GM18873 (cell line): ENCODE data around the gene CACNA1G.

Experiments
- ATAC-seq: cut with Tn5 transposase; IDR thresholded peaks from one replicate; pipeline ENCODE4 v1.9.1; 2021; ENCODE audit warnings: mild to moderate bottlenecking, moderate library complexity, moderate number of reproducible peaks; ENCODE audit not compliant: unreplicated experiment, low FRiP score

The CACNA1G gene

DNA sequence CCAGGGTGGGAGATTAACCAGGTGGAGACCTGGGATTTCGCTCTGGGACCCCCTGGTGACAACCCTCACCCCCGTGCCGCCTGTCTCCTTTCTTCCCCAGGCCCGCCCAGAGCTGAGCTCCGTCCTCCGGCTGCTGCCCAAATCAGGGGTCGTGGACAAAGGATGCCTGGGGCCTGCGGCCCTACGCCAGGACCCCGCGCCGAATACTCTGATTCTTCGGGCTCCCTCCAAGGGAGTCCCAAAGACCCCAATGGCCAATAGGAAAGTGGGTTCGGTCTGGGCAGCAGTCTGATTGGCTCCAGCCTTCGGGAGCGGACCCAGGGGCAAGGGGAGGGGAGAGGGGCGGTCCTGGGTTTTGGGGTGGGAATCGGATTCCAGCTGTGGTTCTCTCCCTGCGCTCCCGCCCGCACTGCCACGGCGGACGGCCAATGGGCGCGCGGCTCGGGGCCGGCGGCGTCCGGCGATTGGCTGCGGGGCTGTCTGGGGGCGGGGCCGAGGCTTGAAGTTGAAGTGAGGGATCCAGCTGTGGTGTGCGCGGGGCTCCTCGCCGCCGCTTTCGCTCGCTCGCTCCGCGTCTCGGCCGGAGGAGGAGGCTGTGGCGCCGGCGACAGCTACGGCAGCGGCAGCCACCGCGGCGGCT lies at the start of gene CACNA1G:
TSS of gene CACNA1G (plus strand) at position 531 of the 640 bp plus-strand sequence. CDS start 745 bp downstream, outside the sequence.
- no peak for ATAC-seq

DNA sequence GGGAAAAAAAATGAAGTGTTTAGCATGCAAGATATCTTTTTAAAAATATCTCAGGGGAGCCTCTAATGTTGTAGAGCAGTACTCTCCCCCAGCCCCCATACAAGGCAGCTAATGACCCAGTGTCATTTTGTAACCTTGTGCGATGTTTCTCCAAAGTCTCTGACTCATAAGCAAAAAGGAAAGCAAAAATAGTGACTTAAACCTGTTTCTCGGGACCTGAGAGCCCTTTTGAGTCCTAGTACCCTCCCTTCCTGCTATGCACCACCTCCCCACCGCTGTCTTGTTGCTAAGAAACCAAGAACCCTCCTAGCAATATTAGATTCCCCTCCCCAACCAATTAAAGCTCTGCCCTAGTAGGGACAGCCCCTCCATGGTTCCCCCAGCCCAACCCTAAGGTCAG lies 49.5 kb upstream of the CACNA1G start:
- peak; percentile 87 for ATAC-seq

DNA sequence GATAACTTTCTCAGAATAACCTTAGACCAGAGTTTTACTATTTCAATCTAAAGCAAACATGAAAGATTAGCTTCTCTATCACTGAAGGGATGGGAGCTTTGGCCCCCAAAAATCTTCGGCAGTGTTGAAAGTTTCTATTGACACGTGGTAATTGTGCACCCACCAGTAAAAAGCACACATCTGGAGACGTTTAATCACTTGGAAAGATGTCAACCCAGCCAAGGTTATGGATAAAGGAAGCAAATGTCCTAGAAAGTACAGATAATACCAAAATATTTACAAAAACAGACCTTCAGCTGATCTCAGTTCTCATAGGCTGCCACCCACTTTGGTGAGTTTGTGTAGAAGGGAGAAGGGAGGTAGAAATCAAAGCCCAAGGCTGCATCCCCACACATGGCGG lies 47.0 kb upstream of the CACNA1G start:
- ATAC-seq: no peak

DNA sequence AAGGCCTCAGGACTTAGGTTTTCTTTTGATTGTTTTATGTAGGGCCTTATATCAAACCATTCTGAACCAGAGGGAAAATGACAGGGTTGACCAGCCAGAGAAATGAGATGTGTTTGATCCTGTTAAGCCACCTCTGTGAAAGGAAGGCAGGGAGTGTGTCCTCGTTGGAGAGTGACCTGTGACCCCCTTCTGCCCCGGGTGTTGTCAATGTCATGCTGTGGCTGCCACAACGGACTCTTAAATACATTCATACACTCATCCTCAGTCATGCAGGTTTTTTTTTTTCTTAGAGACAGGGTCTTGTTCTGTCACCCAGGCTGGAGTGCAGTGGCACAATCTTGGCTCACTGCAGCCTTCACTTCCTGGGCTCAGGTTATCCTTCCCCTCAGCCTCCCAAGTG lies 46.1 kb upstream of the CACNA1G start:
- no peak for ATAC-seq

DNA sequence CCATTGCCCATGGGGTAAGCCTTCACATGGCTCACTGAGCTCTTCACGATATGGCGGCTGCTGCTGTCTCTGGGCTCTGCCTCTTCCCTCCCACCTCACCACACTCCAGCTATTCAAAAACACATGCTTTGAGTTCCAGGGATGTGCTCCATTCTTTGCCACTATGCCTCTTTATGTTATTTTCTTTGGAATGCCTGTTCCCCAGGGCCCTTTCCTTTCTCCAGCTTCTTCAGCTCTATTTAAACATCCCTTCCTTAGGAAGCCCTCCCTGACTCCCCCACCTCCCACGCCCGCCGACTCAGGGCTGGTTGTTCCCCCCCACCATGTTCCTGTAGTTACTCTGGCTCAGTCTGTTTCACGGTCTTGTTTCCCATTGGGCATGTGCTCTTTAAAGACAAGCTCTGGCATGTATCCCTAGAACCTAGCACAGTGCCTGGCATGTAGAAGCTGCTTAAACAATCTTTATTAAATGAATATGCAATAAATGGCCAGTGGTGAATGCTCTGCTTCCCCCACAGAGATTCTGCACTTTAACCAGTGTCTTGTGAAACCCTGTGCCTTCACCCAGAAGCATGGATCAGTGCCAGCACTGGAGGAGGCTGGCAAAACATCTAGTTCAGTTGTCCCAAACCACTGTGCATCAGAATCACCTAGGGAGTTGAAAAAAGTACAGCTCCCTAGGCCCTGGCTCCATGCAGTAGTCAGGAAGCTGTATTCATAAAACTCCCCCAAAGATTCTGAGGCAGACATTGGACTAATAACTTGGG lies 45.4 kb upstream of the CACNA1G start:
- ATAC-seq: no peak

DNA sequence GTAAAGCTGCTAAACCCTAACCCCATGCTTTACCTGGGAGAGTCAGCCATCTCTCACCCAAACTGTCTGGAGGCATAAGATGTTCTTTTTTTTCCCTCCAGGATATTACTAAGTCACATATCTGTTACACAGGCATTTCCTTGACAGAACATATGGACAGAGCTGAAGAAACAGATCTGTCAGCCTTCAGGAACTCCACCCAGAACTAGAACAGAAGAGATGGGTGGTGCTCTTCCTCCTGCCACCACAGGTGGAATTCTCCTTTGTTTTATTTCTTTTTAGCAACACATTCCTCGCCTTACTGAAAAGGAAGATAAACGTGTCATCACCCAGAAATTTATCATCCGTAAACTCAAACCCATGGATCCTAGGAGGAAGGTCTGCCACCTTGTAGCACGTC lies 43.5 kb upstream of the CACNA1G start:
- no peak for ATAC-seq

DNA sequence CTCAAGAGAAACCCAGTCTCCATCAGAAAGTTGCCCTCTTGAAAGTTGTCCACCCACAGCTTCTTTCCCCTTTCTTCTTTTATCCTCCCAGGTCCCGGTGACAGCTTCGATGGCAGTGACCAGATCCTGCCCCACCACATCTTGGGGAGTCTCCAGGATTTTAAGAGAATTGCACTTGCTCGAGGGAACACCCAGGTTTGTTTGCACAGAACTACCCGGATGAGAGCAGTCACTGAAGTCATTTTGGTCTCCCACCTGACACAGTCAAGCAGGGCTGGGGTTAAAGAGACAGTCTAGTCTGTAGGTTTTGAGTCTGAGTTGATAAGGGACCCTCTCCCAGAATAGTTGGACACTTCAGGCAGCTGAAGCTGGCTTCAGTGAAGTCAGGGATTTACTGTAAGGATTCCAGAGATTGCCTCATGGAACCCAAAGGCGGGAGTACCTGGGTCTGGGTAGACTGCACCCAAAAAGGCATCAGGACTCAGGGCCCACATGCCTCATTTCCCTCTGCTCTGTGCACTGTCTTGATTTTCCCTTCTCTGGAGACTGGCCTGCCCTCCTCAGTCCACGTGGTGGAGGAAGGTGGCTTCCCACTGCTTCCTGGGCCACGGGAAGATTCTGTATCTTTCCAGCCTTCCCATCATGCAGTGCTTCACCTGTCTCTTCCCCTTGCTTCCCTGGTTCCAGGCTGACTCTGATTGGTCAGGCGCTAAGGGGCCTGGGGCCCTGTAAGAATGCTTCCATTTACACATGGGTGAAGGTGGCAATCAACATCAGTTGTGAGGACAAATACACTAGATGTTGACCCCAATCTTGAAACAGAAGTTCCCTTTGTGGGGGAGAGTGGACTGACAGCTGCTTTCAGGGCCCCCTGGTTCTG lies 42.8 kb upstream of the CACNA1G start:
- no peak for ATAC-seq

DNA sequence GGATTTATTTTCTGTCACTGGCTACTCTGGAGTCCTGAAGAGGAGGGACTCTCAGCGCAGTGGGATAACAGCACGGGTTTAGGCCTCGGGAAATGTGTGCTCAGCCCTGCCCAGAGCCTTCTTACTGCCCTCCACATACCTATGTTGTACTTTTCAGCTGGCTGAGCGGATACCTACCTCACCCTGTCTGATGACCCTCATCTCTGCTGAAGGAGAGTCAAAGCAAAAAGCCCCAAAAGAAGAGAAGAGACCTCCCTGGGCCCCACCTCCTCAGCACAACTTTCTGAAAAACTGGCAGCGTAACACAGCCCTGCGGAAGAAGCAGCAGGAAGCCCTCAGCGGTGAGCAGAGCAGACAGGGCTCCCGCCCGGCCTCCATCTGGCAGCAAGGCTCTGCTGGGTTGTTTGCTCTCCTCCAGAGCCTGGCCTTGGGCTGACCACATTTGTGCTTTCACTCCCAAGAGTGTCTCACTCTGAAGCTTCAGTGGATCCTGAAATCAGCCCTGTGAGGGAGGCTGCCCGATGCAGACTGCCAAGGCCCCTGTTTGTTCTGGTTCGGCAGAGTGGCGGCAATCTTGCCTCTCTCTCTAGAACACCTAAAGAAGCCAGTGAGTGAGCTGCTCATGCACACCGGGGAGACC lies 42.0 kb upstream of the CACNA1G start:
- ATAC-seq: no peak

DNA sequence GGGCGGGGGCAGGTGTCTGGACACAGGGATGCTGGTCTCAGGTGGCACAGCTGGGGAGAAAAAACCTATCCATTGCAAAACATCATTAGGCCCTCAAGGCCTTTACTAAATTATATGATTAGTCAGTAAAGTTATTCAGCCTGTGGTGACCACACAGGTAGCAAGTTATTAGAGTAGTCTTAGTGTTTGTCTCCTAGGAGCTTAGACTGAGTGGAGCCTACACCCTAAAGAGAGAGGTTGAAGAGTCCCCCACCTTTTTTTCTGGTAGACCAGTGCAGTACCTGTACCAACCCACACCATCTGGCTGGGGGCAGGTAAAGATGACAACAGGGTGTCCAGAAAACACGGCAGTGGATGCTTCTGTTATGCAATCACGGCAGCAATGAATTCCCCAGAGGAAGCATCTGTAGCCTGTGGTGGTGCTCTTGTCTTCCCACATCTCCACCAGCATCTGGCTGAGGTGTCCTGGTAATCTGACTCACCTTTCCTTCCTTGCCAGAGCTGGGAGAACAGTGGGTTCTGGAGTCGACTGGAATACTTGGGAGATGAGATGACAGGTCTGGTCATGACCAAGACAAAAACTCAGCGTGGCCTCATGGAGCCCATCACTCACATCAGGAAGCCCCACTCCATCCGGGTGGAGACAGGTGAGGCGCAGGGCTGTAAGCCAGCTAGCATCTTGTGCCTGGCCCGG lies 41.2 kb upstream of the CACNA1G start:
- ATAC-seq: no peak

DNA sequence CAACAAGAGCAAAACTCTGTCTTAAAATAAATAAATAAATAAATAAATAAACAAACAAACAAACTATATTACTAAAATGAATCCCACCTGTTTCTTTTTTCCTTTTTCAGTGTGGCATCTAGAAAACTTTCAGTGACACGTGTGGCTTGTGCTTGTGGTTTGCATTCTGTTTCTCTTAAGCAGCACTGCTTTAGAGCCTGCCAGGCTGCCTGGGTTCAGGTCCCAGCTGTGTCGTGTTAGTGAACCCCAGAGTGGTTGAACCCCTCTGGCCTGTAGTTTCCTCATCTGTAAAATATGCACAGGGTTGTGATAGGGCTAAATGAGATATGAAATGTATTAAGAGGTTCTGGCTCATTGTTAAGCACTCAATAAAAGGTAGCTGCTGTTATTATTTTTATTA lies 40.0 kb upstream of the CACNA1G start:
- ATAC-seq: no peak

DNA sequence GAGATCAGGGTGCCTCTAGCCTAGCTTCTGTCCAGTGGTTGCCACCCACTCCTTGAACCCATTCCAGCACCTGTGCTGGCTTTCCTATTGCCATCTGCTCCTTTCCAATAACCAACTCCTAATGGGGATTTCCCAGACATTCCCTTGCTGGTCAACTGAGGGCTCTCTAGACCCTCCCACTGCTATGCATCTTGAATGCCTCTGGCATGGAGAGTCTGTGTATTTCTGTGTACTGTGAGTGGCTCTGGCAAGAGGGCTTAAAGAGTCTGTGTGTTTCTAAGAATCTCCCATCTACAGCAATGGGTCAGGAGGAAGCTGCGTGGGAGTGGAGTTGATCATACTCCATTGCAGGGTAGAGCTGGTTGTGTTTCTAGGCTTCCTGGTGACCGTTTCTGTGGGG lies 39.0 kb upstream of the CACNA1G start:
- no peak for ATAC-seq

DNA sequence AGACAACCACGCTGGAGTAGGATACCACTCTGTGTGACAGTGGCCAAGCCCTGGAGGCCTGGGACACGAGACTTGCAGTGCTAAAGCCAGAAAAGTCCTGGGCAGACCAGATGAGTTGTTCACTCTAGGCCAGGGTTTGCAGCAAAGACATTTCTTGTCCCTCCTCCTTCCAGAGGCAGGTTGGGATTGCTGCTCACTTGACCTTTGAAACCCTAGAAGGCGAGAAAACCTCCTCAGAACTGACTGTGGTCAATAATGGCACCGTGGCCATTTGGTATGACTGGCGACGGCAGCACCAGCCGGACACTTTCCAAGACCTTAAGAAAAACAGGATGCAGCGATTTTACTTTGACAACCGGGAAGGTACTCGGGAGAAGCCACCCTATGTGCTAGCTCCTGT lies 37.7 kb upstream of the CACNA1G start:
- no peak for ATAC-seq

DNA sequence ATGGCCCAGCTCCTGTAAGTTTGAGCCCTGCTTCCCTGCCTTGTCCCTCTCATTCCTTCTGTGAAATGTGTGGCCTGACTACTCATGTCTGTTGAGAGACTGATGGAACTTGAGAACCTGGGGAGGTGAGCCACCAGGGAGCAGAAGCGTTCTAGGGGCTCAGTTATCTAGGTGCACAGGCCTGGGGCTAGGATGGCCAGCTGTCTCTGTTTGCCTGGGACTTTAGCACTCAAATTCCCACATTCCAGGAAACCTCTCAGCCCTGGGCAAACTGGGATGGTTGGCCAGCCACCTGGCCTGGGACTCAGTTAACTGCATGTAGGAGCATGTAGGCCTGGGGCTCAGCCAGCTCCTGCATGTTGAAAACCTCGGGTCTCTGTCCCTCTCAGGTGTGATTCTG lies 37.3 kb upstream of the CACNA1G start:
- no peak for ATAC-seq

DNA sequence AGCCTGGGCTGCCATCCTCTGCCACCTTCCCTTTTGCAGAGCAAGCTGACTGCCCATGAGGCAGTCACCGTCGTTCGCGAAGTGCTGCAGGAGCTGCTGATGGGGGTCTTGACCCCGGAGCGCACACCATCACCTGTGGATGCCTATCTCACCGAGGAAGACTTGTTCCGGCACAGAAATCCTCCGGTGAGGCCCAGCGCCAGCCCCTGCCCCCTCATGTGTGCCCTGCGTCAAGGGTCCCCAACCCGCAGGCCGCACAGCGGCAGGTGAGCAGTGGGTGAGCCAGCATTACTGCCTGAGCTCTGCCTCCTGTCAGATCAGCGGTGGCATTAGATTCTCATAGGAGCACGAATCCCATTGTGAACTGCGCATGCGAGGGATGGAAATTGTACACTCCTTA lies 35.7 kb upstream of the CACNA1G start:
- ATAC-seq: no peak

DNA sequence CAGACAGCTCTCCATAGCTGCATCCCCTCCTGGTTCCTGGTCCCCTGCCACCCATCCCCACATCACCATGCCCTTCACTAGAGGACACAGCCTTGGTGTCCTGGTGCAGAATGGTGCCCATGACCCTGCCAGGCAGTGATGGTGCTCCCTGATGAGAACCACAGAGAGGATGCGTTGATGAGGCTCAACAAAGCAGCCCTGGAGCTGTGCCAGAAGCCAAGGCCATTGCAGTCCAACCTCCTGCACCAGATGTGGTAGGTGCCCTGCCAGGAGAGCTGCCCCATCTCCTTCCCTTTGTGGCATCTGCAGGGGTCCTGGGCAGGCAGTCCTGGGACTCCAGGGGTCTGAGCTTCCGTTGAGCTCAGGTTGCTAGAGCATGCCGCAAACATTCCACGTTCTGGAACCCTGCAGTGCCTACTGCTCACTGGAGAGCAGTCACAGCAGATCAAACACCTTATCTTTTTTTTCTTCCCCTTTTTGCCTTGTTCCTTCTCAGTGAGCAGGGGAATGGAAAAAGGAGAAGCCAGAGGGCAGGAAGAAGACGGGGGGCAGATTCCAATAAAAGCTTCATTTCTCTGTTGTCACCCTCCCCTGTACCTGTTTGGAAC lies 33.3 kb upstream of the CACNA1G start:
- no peak for ATAC-seq

DNA sequence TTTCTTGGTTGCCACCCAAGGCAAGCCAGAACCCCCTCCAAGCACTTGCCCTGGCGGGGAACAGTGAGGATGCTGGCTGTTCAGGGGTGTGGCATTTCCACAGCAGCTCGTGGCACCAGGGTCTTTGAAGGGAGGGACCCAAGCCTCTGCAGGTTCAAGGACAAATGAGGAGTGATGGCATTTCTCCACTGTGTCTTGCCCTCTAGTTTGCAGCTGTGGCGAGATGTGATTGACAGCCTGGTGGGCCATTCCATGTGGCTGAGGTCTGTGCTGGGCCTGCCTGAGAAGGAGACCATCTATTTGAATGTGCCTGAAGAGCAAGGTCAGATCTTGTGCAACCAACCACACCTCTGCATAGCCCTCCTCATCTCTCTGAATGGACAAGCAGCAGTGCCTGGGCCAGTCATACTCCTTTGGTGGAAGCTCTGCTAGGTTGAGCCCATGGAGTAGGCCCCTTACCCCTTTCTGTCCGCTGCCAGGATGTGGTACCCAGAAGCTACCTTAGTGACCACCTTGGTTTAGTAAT lies 32.5 kb upstream of the CACNA1G start:
- no peak for ATAC-seq

DNA sequence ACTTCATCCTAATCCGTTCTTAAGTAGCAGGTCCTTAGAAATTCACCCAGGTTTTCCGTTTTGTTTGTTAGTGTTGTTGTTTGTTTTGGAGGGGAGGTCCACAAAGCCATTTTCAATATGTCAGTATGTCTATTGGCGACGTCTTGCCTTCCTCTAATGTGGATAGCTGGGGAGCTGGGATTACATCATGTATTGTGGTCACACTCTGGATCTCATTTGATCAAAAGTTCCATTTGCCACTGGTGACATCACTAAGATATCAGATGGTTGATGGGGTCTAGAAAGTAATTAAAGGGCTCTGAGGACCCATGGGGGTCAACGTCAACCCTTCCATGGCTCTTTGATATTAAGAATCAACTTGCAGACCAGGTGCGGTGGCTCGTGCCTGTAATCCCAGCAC lies 30.7 kb upstream of the CACNA1G start:
- no peak for ATAC-seq

DNA sequence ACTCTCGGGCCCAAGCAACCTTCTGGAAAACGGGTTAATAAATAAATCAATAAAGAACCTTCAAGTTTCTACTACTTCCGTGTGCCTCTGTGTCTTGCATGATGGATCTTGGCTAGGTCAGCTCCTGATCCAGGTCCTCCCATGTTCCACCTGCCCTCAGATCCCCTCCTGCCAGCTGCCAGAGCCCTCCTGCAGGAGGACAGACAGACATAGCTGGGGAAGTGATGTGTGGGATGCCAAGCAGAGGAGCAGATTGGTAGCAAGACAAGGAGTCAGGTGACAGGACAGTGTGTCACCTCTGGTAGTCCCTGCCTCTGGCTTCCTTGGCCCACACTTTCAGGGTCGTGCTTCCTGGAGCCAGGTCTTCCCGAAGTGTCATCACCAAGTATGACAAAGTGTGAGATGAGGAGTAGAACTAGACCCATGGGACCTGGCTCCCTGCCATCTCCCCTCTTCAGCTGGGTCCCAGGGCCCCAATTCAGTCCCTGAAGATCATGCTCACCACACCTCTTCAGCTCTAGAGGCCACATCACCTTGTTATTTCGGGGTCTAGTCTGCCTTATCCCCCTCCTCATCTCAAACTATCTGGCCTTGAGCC lies 29.0 kb upstream of the CACNA1G start:
- no peak for ATAC-seq

DNA sequence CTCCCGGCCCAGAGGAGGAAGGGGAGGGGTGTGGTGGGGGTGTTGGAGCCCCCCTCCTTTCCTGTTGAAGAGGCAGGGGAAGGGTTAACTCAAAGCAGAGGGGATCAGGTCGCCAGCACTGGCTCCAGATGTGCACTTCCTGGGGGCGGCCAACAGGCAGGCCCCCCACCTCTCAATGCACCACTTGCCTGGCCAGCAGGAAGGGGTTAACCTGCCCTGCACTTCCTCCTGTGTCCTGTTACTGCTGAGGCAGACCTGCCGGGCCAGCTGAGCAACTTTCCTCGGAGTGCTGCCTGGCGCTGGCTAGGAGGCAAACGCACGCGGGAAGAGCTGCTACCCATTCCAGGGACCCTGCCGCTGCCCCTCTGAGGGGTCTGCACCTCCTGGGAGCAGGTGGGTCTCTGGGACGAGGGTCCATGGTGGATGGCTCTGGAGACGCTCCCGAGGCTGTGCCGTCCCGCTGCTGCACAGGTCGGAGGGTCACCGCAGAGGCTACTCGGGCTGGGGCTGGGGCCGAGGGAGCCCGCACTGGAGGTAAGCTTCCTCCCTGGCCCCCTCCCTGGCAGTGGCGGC lies 28.0 kb upstream of the CACNA1G start, which contains the start of gene EPN3:
TSS of gene EPN3 (plus strand) at position 284 of the 573 bp plus-strand sequence. CDS start 3,822 bp downstream, outside the sequence.
- no peak for ATAC-seq
